HG03108 (cell line): Measurements from ENCODE around the gene TPGS1.

ENCODE experiments used
- ATAC-seq: cut with Tn5 transposase; IDR thresholded peaks from one replicate; pipeline ENCODE4 v1.9.1; 2021; ENCODE audit warnings: moderate library complexity; ENCODE audit not compliant: unreplicated experiment

Gene TPGS1

DNA sequence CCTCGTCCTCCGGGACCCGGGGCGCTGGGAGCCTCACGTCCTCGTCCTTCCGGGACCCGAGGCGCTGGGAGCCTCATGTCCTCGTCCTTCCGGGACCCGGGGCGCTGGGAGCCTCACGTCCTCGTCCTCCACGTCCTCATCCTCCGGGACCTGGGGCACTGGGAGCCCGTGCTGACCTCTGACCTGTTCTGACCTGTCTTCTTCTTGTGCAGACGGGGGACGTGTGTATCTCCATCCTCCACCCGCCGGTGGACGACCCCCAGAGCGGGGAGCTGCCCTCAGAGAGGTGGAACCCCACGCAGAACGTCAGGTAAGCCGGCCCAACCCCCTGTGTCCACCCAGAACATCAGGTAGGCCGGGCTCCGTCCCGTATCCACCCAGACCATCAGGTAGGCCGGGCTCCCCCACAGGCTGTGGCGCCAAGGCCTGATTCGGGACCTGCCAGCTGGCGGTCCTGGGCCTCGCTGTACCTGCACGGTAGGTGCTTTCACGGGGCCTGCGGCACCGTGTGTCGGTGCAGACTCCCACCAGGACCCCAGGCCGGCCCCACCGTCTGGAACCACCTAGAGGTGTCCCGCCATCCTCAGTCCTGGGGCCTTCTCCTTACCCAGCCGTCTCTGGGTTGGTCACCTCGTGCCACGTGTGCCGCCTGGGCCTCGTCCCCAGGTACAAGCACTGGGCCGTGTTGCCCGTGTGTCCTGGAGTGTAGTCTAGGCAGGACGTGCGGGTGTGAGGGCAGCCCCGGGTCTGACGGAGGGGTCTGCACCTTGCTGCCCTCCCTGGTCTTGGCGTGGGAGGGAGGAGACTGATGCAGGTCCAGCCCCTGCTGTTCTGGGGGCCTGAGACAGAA, 29.0 kb downstream of the TPGS1 start:
- ATAC-seq = no peak

DNA sequence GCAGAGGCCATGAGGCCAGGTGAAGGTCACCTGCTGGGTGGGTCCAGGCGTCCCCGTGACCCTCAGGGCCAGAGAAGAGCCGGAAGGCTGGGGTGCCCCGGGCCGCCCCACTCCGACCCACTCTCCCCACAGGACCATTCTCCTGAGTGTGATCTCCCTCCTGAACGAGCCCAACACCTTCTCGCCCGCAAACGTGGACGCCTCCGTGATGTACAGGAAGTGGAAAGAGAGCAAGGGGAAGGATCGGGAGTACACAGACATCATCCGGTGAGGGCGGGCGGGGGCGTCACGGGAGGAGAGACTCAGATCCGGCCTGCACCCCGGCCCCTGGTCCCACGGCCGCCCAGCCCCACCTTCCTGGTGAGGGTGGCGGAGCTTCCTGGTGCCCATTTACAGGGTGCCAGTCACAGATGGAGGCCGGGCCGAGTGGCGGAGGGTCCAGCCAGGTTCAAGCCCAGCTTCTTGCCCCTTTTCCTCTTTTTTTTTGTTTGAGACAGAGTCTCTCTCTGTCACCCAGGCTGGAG, 29.6 kb downstream of the TPGS1 start:
- ATAC-seq = no peak

DNA sequence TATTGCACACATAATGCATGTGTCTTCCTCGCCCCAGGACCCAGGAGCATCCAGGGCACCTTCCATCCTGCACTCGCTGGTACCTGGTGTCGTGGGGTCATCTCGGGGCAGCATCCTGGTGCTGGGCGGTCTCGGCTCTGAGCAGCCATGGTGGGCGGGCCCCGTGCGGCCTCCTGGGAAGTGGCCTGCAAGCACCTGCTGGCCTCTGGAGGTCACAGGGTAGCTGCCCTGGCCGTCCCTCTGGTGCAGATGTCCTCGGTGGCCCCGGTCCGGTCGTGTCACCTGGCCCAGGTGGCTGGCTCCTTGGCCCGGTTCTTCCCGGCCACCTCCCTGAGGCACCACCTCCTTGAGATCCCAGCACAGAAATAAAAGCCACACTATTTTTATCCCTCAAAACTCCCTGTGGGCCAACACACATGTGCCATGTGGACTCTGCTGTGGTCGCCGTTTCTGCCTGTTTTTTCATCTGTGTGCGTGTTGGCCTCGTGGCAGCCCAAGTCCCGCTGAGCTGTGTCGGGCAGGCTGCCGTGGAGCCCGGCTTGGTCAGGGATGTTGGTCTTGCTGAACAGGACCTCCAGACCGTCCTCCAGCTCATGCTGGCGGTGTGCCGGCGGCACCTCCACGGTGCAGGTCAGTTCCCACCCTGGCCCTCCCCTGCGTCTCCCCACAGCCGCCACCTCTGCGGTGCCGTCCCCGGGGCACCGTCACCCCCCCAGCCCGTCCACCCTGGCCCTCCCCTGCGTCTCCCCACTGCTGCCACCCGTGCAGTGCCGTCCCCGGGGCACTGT, 31.5 kb downstream of the TPGS1 start:
- no peak for ATAC-seq

DNA sequence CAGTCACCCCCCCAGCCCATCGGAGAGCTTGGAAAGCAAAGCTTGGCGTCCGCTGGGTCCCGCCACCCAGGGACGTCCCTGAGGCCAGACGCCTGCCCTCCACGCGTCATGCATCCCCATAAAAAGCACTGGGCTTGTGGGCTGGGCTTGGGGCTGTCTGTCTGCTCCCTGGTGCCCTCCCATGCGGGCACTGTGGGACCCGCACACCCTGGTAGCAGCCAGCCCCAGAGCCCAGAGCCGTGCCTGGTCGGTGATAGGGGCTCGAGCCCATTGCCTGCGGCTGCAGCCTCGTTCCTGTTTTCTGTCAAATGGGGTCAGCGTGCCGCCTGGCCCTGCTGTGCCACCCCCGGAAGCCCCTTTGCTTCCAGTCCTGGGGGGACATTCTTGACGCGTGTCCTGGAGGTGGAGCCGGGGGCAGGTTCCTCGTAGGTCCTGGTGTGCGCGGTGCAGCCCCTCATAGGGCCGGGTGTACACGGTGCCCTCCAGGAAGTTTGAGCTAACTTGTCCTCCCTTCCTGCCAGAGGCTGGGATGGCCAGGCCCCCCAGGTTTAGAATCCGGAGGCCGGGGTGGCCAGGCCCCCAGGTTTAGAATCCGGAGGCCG, 32.2 kb downstream of the TPGS1 start:
- ATAC-seq = no peak

DNA sequence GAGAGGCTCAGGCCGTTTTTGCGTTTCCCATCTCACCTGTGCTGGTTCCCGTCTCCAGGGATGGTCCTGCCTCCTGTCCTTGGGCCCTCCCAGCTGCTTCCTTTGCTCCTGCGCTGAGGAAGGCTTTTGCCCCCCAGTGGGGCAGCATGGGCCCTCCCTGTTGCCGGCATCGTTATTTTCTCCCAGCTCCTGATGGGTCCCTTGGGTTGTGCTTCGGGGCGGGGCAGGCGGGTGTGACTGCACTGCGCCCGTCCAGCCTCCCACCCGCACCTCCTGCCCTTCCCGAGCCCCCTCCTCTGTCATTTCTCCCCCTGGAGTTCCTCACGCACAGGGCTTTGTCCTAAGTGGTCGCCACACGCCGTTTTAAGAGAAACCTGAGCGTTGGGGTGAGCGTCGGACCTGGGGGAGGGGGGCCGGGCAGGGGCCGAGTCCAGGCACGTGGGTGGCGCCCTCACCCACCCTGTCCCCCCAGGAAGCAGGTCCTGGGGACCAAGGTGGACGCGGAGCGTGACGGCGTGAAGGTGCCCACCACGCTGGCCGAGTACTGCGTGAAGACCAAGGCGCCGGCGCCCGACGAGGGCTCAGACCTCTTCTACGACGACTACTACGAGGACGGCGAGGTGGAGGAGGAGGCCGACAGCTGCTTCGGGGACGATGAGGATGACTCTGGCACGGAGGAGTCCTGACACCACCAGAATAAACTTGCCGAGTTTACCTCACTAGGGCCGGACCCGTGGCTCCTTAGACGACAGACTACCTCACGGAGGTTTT, 33.8 kb downstream of the TPGS1 start:
- no peak for ATAC-seq

DNA sequence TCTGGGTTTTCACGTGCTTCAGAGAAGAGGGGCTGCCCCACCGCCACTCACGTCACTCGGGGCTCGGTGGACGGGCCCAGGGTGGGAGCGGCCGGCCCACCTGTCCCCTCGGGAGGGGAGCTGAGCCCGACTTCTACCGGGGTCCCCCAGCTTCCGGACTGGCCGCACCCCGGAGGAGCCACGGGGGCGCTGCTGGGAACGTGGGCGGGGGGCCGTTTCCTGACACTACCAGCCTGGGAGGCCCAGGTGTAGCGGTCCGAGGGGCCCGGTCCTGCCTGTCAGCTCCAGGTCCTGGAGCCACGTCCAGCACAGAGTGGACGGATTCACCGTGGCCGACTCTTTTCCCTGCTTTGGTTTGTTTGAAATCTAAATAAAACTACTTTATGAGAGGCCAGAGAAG, 34.4 kb downstream of the TPGS1 start:
- no peak for ATAC-seq

DNA sequence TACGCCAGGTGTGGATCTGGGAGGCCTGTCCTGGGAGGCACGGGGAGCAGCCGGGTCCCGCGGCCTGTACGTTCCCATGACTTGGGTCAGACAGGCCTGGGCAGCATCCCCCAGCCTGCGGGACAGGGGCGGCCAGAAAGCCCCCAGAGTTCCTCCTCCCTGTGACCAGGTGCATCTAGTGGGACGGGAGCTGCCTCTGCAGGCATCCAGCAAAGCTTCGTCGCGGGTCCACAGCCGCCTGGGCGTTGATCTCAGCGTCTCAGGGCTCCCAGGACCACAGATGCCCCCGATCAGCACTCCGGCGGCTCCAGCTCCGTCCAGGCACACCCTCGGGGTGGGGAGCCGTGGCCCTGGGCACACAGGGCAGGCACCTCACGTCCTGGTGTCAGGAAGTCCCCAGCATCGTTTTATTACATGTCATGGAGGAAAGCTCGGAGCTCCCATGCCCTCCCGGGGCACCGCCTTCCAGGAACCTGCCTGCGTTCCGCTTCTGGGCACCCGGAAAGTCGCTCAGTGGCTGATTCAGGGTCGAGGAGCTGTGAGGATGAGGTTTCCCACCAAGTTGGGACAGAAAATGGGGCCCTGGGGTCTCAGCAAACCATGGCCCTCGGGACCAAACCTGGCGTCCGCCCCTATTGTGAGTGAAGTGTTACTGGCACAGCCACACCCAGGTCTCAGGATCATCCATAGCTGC, 35.0 kb downstream of the TPGS1 start:
- no peak for ATAC-seq

DNA sequence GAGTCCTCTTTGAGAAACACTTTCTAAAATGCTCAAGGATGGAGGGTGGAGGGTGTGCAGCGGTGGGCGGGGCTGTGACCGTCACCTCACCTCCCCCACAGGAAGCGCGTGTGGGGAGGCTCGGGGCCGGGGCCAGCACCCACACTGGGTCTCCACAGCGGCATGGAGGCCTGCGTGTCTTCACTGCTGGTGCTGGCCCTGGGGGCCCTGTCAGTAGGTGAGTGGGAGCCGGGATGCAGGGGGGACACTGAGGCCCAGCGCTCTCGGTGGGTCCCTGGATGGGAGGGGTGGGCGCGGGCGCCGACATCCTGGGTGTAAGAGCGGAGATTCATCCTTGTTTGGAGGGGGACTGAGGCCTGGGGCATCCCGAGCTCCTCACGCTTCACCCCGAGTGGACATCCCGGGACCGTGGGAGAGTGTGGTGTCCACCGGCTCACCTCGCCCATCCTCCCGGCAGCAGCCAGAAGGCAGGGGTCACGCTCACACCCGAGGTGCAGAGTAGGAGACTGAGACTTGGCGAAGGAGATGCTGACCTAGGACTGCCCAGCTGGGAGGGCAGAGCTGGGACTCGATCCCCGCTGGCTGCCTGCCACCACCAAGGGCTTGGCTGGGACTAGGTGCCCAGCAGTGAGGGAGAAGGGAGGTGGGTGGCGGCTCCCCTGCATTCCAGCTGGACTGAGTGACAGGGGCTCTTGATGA, 36.8 kb downstream of the TPGS1 start, which contains the start of gene GZMM:
Gene GZMM, plus strand, starts transcription at position 144 of the 699 bp plus-strand sequence. Its CDS starts 19 bp downstream, at position 163.
- no peak for ATAC-seq

DNA sequence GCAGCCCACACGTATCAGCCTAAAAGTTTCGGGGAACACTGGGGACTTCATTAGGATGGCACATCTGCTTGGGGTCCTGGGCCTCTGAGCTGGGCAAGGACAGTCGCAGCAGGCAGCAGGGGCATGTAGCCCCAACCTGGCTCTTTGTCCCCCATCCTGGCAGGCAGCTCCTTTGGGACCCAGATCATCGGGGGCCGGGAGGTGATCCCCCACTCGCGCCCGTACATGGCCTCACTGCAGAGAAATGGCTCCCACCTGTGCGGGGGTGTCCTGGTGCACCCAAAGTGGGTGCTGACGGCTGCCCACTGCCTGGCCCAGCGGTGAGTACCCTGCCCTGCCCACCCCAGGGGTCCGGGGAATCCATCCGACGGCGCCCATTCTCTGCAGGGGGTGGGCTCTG, 39.8 kb downstream of the TPGS1 start:
- ATAC-seq = no peak

DNA sequence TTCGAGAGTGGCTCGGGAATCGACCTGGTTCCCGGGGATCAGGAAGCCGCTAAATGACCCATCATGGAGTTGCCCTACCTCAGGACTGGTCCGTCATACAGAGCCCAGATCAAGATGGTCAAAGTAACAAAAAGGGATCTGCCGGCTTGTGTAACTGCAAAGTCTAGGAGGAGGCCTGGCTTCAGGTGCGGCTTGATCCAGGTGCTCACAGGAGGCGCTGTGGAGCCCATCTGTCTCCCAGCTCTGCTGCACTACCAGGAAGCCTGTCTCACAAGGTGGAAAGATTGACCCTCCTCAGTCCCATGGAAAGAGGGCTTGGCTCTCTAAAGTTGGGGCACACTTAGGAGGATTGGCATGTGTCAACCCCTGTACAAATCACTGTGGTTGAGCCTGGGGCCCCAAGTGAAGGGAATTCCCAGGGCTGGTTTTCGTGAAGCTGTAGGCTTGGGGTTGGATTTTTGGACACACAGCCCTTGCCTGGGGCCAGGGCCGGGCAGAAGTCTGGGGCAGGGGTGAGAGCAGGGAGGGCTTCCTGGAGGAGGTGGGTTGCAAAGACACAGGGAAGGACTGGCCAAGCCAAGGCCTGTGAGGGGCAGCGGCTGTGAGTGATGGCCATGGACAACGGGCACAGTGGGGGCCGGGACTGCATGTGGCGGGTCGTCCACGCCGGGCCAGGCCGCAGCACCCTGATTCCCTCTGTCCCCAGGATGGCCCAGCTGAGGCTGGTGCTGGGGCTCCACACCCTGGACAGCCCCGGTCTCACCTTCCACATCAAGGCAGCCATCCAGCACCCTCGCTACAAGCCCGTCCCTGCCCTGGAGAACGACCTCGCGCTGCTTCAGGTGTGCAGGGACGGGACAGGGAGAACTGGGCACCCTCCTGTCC, 40.8 kb downstream of the TPGS1 start:
- no peak for ATAC-seq

DNA sequence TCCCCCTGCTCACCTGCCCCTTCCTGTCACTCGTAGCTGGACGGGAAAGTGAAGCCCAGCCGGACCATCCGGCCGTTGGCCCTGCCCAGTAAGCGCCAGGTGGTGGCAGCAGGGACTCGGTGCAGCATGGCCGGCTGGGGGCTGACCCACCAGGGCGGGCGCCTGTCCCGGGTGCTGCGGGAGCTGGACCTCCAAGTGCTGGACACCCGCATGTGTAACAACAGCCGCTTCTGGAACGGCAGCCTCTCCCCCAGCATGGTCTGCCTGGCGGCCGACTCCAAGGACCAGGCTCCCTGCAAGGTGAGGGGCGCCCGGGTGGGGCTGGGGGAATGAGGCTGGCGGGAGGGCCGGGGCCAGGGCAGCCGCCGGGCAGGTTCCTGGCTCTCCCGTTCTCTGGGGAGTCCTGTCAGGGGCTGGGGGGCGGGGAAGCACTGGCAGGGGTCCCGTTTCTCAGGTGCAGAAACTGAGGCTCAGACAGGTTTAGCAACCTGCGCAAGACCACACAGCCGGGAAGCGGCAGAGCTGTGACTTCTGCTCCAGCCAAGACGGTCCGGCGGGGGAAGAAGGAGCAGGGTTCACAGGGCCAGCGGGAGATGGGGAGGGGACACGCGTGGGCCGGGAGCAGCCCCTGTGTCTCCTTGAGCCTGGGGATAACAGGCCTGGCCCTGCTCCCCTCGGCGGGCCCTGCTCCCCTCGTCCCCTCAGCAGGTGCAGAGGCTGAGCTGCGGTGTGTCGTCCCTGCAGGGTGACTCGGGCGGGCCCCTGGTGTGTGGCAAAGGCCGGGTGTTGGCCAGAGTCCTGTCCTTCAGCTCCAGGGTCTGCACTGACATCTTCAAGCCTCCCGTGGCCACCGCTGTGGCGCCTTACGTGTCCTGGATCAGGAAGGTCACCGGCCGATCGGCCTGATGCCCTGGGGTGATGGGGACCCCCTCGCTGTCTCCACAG, 41.9 kb downstream of the TPGS1 start:
- ATAC-seq = no peak

DNA sequence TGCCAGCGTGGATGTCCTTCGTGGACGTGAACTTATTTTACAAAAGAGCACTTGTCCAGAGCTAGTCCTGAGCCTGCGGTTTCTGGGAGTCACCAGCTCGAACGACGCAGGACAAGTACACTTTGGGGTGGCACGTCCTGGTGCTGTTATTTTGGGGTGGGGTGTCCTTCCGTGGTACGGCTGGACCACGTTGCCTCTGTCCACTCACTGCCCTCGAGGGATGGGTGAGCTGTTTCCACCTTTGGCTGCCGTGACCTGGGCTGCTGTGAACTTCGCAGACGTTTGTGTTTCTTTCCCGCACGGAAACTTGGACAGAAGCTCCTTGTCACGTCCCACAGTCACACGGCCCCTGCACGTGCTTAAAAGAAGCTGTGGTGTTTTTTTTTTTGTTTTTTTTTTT, 47.5 kb downstream of the TPGS1 start:
- ATAC-seq = no peak

DNA sequence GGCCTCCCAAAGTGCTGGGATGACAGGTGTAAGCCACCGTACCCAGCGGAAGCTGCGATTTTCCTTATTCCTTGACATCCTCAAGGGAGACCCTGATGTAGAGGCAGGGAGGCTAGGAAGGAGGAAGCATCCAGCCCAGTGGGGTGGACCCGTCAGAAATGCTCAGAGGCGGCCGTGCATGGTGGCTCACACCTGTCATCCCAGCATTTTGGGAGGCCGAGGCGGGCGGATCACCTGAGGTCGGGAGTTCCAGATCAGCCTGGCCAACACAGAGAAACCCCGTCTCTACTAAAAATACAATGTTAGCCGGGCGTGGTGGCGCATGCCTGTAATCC, 48.1 kb downstream of the TPGS1 start:
- no peak for ATAC-seq

DNA sequence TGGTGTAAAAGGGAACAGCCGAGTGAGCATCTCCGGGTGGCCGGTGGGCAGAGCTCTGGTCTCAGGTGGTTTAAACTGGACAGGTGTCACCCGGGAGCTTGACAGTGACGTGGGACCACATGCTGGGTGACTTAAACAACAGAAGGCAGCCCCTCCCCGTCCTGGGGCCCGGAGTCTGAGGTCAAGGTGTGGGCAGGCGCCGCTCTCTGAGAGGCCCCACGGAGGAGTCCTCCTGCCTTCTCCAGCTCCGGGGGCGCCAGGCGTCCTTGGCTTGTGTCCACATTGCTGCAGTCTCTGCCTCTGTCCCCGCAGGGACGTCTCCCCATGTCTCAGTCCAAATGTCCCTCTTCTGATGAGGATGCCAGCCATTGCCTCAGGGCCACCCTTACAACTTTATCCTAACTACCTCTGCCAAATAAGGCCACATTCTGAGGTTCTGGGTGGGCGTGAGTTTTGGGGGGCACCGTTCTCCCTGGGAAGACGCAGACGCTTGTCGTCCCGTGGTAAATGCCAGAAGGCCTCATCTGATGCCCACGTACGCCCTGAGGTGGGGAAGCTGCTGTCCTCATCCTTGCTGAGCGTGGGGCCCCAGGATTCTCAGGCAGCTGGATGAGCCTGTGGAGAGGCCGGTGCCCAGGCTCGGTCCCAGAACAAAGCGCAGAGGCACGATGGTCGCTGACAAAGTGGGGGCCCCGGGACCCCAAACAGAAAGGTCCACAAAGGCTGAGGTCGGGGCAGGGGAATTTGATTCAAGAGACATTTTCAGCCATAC, 49.5 kb downstream of the TPGS1 start:
- ATAC-seq = no peak

DNA sequence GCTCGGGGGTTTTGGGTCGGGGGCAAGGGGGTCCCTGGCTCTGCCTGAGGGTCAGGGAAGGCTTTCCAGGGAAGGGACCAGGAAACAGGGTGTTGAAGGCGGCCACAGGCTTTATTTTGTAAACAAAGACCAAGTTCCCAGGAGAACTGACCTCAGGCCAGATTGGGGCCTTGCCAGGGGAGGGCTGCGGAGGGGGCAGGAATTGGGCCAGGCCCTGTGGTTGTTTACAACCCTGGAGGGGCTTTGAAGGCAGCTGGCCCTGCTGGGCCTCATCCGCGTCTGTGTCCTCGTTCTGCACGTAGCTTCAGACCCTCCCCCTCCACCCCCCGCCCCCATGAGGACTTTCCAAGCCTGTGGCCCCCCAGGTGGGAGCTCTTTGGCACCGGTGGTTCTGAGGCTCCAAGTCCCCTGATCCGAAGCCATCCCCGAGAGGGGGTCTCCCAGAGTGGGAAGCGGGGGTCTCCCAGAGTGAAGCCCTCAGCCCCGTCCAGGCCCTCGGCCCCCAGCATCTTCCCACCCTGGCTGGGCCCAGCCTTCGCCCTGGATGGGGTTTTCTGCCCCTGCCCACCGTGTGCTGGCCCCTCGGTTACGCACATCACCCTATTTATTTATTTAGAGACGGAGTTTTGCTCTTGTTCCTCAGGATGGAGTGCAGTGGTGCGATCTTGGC, 51.6 kb downstream of the TPGS1 start:
- ATAC-seq = no peak

DNA sequence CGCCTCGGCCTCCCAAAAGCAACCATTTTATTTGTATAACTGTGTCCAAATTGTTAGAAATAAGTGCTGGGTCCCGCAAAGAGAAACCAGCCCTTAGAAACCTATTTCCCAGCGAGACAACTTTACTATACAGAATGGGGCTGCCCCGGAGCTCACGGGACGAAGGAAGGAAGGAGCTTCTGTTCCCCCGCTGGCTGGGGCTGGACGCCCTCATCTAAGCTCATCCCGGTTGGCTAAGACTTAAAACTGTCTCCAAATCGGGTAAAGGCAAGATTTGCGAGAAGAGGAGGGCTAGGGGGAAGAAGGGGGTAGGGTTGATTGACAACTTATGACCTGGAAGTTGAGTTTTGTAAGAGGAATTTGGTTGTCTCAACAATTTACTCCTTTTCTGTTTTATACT, 52.8 kb downstream of the TPGS1 start:
- ATAC-seq = no peak
